C4-2B (cell line): ENCODE results near the gene ERMARD.

Experiments
- H3K27ac ChIP-seq: fragments of 450-650 bp; 2 replicates; pipeline ENCODE4 v1.5.1; 2017
- ZFX ChIP-seq: fragments of 450-650 bp; IDR thresholded peaks from 2 replicates; pipeline ENCODE4 v1.6.1; 2017
- TF ChIP-seq, protein P1 (sequence below): fragments of 450-650 bp; conservative IDR thresholded peaks from 2 replicates; pipeline ENCODE4 v1.5.1; 2017; ENCODE audit warnings: mild to moderate bottlenecking

Gene ERMARD

DNA sequence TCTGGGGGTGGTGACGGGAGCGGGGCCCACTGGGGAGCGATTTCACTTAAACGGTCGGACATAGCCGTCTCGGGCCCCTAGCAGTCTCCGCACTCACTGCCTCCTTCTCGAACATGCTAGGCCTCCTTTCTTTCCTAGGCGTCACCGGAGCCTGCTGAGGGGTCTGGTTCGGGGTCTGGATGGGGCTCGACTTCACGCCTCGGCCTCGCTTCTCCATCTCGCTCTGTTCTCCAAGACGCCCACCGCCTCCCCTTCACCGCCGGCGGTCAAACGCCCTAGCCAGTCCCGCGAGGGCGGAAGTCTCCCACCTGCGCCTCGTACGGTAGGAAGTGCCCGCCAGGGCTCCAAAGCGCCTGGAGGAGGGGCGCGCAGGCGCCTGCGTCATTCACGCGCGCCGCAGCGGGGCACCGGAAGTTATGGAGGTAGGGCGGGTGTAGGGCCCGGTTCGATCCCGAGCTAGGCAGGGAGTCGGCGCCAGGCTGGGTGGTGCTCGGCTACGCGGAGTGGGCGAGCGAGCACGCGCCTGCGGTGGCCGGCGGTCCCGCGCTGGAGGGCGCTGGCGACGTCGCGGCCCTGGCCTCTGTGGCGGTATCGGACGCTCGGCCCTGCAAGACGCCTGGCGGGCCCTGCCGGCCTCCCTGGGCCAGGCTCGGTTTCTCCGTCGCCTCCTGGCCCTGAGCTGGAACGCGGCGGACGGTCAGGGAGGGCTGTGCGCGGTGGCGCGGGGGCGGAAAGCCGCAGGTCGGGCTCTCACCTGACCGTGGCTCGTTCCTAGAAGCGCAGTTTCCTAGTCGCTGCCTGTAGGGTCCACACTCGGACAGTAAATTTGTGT, at the start of gene ERMARD, which contains the start of gene DYNLT2:
ERMARD (plus strand) TSS at position 381 of the 832 bp plus-strand sequence; CDS start at position 417, 36 bp downstream.
DYNLT2 (minus strand) TSS at position 331 of the 832 bp plus-strand sequence; CDS start at position 217, 114 bp downstream.
- TF ChIP-seq ZFX: peak; percentile 98
- TF ChIP-seq, protein P1, sequence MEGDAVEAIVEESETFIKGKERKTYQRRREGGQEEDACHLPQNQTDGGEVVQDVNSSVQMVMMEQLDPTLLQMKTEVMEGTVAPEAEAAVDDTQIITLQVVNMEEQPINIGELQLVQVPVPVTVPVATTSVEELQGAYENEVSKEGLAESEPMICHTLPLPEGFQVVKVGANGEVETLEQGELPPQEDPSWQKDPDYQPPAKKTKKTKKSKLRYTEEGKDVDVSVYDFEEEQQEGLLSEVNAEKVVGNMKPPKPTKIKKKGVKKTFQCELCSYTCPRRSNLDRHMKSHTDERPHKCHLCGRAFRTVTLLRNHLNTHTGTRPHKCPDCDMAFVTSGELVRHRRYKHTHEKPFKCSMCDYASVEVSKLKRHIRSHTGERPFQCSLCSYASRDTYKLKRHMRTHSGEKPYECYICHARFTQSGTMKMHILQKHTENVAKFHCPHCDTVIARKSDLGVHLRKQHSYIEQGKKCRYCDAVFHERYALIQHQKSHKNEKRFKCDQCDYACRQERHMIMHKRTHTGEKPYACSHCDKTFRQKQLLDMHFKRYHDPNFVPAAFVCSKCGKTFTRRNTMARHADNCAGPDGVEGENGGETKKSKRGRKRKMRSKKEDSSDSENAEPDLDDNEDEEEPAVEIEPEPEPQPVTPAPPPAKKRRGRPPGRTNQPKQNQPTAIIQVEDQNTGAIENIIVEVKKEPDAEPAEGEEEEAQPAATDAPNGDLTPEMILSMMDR: no peak; the same call in 1 of the 2 replicates
- H3K27ac ChIP-seq: peak within 1 kb of the TSS; percentile 94

DNA sequence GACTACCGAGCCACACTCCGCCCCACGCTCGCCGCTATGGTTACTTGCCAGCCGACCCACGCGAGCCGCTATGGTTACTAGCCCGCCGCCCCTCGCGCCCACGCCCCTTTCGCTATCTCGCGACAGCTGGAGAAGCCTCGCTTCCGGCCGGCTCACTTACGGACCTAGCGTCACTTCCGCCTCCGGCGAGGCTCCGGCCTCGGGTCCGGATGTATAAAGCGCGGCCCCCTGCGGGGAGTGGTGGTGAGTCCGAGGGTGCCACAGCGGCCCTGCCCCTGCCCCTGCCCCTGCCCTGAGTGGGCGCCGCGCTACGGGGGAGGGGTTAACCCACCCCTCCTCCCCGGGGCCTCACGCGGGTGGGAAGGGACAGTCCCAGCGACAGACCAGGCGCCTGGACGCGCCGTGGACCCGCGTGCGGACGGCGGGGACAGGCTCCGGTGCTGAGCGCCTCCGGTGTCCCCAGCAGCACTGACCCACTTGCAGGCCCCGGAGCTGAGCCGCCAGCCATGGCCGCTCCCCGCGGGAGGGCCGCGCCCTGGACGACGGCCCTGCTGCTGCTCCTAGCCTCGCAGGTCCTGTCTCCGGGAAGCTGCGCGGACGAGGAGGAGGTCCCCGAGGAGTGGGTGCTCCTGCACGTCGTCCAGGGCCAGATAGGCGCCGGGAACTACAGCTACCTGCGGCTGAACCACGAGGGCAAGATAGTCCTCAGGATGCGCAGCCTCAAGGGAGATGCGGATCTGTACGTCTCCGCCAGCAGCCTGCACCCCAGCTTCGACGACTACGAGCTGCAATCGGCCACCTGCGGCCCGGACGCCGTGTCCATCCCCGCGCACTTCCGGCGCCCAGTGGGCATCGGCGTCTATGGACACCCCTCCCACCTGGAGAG, 49.2 kb upstream of the ERMARD start, which contains the start of the genes C6orf120 and WDR27:
C6orf120 (plus strand) TSS at position 173 of the 886 bp plus-strand sequence; CDS start at position 507, 334 bp downstream.
WDR27 (minus strand) TSS at position 76 of the 886 bp plus-strand sequence. CDS start 13,024 bp downstream, outside the sequence.
- H3K27ac ChIP-seq: peak within 1 kb of the TSS; percentile 88
- TF ChIP-seq, protein P1: no peak
- peak; percentile 81 for TF ChIP-seq ZFX

DNA sequence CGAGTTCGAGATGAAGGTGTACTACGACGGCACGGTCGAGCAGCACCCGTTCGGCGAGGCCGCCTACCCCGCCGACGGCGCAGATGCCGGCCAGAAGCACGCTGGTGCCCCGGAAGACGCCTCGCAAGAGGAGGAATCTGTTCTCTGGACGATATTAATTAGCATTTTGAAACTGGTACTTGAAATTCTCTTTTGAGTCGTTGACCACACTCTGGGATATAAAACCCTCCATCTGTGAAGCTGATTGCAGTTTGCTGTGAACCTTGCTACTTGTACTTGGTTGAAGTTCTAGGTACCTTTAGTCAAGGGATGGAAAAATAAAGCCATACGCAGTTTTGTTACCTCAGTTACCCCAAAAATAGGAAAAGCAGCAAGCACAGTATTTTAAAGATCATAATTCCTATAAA, 48.6 kb upstream of the ERMARD start:
- no peak for TF ChIP-seq ZFX
- TF ChIP-seq, protein P1: no peak

DNA sequence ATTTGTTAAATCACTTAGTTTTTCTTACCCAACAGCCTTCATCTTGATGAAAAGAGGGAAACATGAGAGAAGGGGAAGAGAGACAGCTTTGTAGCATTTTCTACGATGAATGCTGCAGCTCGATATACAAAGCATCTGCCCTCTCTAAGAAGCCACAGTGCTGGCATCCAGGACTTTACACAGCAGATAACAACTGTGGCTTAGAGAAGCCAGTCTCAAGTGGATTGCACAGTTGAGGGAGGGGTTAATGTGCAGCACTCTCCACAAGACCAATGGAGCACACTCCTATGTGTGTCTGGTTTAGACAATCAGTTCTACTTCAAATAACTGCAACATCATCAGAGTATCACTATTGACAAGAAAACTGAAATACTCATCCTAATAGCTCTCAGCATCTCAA, 43.6 kb upstream of the ERMARD start:
- no peak overlapping the region for H3K27ac ChIP-seq
- TF ChIP-seq, protein P1: no peak
- TF ChIP-seq ZFX: no peak

More for the DNA sequence above, 48.6 kb upstream of the ERMARD start:
- peak overlapping the region; percentile 88 for H3K27ac ChIP-seq

DNA sequence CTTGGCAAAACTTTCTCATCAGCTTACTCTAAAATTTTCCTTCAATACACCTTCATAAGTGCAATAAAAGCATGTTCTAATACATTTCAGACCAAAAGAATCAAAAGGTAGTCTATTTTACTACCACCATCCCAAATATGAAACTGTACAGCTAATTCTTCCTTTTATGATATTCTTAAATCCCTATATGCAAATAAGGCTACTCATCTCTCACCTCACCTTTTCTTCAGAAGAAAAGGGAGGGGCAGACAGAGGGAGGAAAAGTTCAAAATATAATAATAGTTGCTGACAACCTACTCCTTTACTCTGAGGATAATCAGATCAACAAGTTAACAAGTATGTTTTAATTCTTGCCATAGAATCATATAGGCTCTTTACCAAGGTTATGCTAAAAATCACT, 42.1 kb upstream of the ERMARD start:
- no peak for TF ChIP-seq ZFX
- TF ChIP-seq, protein P1: no peak
- no peak overlapping the region for H3K27ac ChIP-seq

DNA sequence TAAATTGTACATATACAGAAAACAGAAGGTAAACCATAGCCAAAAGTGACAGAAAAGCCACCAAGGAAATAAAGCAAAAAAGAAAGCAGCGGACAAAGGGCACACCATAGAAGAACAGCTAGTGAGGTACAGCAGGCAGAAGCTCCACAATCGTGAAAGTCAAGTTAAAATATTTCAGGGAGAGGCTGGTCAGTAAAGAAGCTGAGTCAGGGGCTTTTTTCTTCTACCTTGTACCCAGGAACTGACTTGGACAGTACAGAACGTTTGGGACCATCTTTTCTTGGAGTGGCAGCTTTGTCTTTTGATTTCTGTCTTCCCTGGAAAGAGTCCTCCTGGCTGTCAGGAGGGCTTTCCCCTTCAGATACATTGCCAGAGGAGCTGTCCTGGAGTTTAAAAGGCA, 41.4 kb upstream of the ERMARD start:
- H3K27ac ChIP-seq: no peak overlapping the region

More for the DNA sequence above, 41.4 kb upstream of the ERMARD start:
- TF ChIP-seq ZFX: no peak
- TF ChIP-seq, protein P1: no peak
